AG04450 (cell line): ENCODE results near the gene ITLN2. TPM values are rescaled to one million over a fixed set of nuclear protein-coding genes. Genes with fewer than 3 reads are reported as not detected.

Experiments used
- CTCF ChIA-PET: fragments of 300-600, 350-600 bp; formaldehyde crosslinking; extraction: SDS; loops from one replicate; lab custom pipeline; 2022; ENCODE audit warnings: antibody characterized with exemption, inconsistent platforms; lab: Charles Lee
- POLR2A ChIA-PET: fragments of 350-600 bp; formaldehyde crosslinking; extraction: SDS; loops from one replicate; lab custom pipeline; 2021; ENCODE audit warnings: antibody characterized with exemption, inconsistent platforms; lab: Yijun Ruan, JAX
- DNase-seq: peaks from one replicate; pipeline ENCODE4 v3.0.0-alpha.2; 2011; ENCODE audit warnings: low read depth, low spot score
- H3K27ac ChIP-seq: one replicate; pipeline ENCODE4 v1.5.1; 2012; ENCODE audit warnings: low read depth, low read length, control low read depth
- H3K27me3 ChIP-seq: one replicate; pipeline ENCODE4 v1.6.0; 2012; ENCODE audit warnings: low read length; ENCODE audit not compliant: control insufficient read depth, insufficient read depth
- H3K4me3 ChIP-seq: 2 replicates; pipeline ENCODE4 v1.5.1; 2011; ENCODE audit warnings: mild to moderate bottlenecking, low read depth, low read length, control low read depth
- H3K9me3 ChIP-seq: 2 replicates; pipeline ENCODE4 v1.5.1; 2012; ENCODE audit warnings: low read length; ENCODE audit not compliant: control insufficient read depth, insufficient read depth
- CTCF ChIP-seq: IDR thresholded peaks from 2 replicates; pipeline ENCODE4 v1.5.1; 2011; ENCODE audit warnings: low read depth, low read length, control low read depth, inconsistent platforms
- polyA plus RNA-seq: library from polyadenylated mRNA; depleted of rRNA; stranded (reverse); fragments of >200 nt; gene quantifications from 2 replicates; pipeline ENCODE4 v1.2.3, GENCODE V29; 2011

Gene ITLN2
- polyA plus RNA-seq, 1 experiment, result not detected

DNA sequence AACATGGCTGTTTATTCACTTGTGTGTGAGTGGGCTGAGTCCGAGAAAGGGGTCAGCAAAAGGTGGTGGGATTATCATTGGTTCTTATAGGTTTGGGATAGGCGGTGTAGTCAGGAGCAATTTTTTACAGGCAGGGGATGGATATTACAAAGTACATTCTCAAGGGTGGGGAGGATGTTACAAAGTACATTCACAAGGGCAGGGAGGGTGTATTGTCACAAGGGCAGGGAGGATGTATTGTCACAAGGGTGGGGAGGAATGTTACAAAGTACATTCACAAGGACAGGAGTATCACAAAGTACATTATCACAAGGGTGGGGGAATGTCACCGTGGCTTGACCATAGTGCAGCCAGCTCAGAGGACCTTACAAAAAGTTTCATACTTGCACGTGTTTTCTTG lies 31.1 kb upstream of the ITLN2 start:
- H3K9me3 ChIP-seq, result no peaks in the 10 kb centered on the region; the same call in 1 of the 2 replicates
- no peak for TF ChIP-seq CTCF
- ChIA-PET POLR2A (no interaction called here), CTCF (no interaction called here)
- DNase-seq, result no peak
- no peak overlapping the region for H3K4me3 ChIP-seq
- no peak overlapping the region for H3K27ac ChIP-seq
- H3K27me3 ChIP-seq, result peaks cover 20% of the 10 kb centered on the region

DNA sequence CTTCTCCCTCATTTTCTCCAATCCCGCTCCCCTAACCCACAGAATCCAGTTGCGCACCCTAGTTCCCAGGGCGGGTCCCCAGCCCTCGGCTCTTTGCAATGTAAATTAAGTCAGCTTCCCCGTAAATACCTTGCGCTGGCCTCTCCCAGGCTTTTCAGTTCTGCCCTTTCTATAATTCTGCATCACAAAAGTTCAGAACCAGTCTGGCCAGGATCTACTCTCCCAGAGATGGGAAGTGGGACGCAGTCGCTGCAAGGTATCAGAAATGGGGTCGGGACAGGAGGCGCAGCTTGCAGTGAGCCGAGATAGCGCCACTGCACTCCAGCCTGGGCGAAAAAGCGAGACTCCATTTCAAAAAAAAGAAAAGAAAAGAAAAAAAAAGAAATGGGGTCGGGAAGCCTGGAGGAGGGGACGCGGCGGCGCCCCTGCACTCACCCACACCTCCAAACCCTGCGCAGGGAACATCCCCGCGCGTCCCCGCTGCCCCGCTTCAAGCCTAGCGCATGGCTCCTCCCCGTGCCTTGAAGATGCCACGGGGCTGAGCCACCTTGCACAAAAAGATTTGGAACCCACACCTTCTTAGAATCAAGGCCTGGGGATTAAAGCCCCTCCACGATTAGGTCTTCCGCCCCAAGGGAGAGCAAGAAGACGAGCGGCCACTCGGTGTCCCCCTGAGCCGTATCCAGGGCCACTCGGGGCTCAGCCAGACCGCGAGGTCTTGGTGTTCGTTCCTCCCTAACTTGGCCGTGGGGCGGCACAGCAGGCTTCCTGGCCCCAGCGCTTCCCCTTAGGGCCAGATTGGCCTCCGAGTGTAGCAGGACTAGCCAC lies 27.2 kb upstream of the ITLN2 start:
- POLR2A ChIA-PET, result interaction anchor here (0.7 kb wide), 1 partner anchor 332 kb away, joined by 7 read pairs; no protein-coding TSS in a partner anchor

DNA sequence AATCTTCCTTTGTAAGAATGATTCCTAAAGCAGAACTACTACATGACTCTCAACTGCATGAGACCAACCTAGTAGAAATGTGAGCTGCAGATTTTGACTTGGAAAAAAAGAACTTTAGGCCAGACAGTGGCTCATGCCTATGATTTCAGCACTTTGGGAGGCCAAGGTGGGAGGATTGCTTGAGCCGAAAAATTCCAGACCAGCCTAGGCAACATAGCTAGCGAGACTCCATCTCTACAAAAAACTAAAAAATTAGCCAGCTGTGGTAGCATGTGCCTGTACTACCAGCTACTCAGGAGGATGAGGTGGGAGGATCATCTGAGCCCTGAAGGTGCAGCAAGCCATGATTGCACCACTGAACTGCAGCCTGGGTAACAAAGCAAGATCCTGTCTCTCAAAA lies 24.7 kb upstream of the ITLN2 start:
- Histone ChIP-seq H3K9me3 (no peaks in the 10 kb centered on the region; the same call in 1 of the 2 replicates), H3K27ac (no peak overlapping the region), H3K27me3 (peaks cover 23% of the 10 kb centered on the region), H3K4me3 (no peak overlapping the region)
- POLR2A ChIA-PET, result no interaction called here
- CTCF ChIA-PET, result interaction anchor here (0.6 to 1.8 kb wide), 2 partner anchors 11 to 113 kb away, joined by 3 to 30 read pairs; no protein-coding TSS in a partner anchor
- no peak for DNase-seq
- TF ChIP-seq CTCF, result no peak

More for the DNA sequence above, 27.2 kb upstream of the ITLN2 start:
- DNase-seq, result no peak
- CTCF ChIA-PET, result interaction anchor here (0.6 kb wide), 2 partner anchors 37 to 39 kb away, joined by 3 read pairs; no protein-coding TSS in a partner anchor
- H3K27me3 ChIP-seq, result peaks cover 23% of the 10 kb centered on the region
- H3K9me3 ChIP-seq, result no peaks in the 10 kb centered on the region; the same call in 1 of the 2 replicates
- TF ChIP-seq CTCF, result no peak
- no peak overlapping the region for H3K4me3 ChIP-seq
- no peak overlapping the region for H3K27ac ChIP-seq

GRCh38 chr1:160978510-160978927 lies 23.9 kb upstream of the ITLN2 start:
- CTCF ChIA-PET, result interaction anchor here (1.5 to 1.8 kb wide), 2 partner anchors 12 kb away, joined by 8 to 30 read pairs; no protein-coding TSS in a partner anchor
- Histone ChIP-seq H3K4me3 (no peak overlapping the region), H3K9me3 (no peaks in the 10 kb centered on the region; the same call in 1 of the 2 replicates), H3K27me3 (peaks cover 23% of the 10 kb centered on the region), H3K27ac (no peak overlapping the region)
- DNase-seq, result no peak
- POLR2A ChIA-PET, result no interaction called here
- no peak for TF ChIP-seq CTCF

GRCh38 chr1:160975026-160975425 lies 20.4 kb upstream of the ITLN2 start:
- POLR2A ChIA-PET, result no interaction called here
- no peak for DNase-seq
- CTCF ChIA-PET, result no interaction called here
- TF ChIP-seq CTCF, result no peak
- Histone ChIP-seq H3K27me3 (no peaks in the 10 kb centered on the region), H3K4me3 (no peak overlapping the region), H3K9me3 (no peaks in the 10 kb centered on the region), H3K27ac (no peak overlapping the region)
